Brain pericyte (primary cell): ENCODE results near the gene CEACAM16.
"Not testable (repeated sequence)": the region's sequence is repeated elsewhere in the genome, so short reads cannot be mapped to it uniquely, and the experiment has no call there.

Experiments
- DNase-seq: peaks from one replicate; pipeline ENCODE4 v3.0.0-alpha.2; 2012; ENCODE audit warnings: low read depth, low spot score

Gene CEACAM16

DNA sequence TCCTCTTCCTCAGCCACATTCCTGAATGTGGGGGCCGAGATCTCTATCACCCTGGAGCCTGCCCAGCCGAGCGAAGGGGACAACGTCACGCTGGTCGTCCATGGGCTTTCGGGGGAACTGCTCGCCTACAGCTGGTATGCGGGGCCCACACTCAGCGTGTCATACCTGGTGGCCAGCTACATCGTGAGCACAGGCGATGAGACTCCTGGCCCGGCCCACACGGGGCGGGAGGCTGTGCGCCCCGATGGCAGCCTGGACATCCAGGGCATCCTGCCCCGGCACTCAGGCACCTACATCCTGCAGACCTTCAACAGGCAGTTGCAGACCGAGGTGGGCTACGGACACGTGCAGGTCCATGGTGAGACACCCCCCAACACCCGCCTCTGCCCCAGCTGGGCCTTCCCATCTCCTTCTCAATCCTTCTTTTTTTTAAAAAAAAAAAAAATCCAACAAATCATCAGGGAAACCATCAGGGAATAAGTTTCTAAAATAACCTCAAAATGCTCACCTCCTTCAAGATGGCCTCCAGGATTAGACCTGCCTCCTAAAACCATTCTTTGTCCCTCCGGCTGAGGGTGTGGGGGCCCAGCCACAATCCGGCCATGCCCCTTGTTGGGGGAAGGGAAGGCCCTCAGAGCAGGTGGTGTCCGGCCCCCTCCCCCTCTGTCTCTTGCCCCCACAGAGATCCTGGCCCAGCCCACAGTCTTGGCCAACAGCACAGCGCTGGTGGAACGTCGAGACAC lies 4.6 kb downstream of the CEACAM16 start:
- DNase-seq: no peak

DNA sequence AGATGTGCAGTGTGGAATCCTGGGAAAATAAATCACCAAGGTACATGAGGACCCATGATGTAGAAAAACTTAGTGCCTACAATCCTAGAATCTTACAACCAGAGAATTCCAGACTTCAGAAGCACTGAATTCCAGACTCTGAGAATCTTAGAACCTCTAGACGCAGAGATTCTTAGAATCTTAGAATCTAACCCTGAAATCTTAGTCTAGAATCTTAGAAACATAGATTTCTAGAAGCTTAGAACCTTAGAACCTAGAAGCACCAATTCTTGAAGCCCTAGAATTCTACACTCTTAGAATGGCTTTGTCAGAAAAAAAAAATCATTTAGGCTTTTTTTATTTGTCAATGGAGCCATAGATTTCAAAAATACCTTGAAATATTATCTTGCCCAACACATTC lies 6.0 kb downstream of the CEACAM16 start:
- no peak for DNase-seq

GRCh38 chr19:44705502-44706010 lies 6.6 kb downstream of the CEACAM16 start:
- DNase-seq: no peak

- DNase-seq: no peak
Measured at GRCh38 chr19:44706506-44707236, 7.7 kb downstream of the CEACAM16 start.

GRCh38 chr19:44707794-44708193 lies 8.8 kb downstream of the CEACAM16 start:
- DNase-seq: no peak

GRCh38 chr19:44708940-44709339 lies 10.0 kb downstream of the CEACAM16 start:
- no peak for DNase-seq

DNA sequence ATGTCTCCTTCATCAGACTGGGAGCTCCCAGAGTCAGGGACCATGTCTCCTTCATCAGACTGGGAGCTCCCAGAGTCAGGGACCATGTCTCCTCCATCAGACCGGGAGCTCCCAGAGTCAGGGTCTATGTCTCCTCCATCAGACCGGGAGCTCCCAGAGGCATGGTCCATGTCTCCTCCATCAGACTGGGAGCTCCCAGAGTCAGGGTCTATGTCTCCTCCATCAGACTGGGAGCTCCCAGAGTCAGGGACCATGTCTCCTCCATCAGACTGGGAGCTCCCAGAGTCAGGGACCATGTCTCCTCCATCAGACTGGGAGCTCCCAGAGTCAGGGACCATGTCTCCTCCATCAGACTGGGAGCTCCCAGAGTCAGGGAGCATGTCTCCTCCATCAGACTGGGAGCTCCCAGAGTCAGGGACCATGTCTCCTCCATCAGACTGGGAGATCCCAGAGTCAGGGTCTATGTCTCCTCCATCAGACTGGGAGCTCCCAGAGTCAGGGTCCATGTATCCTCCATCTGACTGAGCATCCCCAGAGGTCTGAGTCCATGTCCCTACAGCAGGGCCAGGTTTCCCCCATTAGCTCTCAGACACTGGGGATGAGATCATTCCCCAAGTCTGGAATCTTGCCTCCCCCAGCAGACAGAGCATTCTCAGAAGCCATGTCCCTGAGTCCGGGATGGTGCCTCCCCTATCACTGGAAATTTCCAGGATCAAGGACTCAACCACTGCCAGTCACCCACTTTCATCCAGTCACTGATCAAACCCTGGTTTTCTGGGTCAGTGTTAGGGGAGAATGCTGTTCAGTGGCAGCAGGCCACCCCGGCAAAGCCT lies 10.7 kb downstream of the CEACAM16 start:
- not testable (repeated sequence) for DNase-seq

- DNase-seq: no peak
Measured at GRCh38 chr19:44710483-44710882, 11.5 kb downstream of the CEACAM16 start.

DNA sequence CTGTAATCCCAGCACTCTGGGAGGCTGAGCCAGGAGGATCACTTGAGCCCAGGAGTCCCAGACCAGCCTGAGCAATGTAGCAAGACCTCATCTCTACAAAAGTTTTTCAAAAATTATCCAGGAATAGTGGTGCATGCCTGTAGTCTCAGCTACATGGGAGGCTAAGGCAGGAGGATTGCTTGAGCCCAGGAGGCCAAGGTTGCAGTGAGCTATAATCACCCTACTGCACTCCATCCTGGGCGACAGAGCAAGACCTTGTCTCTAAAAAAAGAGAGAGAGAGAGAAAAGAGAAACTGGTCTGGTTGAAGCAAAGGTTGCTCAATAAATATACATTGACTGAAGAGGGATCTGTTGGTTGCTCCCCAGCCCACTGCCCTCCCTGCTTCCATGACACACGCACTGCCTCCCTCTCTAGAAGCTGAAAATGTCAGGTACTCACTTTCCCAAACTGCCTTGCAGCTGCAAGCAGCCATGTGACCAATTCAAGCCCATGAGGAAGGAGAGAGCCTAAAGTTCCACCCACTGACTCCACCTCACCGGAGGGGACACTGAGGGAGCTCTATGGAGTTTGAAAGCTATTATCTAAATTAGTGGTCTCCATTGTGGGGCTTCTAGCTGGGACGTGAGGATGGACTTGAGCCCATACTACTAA lies 14.0 kb downstream of the CEACAM16 start:
- no peak for DNase-seq

DNA sequence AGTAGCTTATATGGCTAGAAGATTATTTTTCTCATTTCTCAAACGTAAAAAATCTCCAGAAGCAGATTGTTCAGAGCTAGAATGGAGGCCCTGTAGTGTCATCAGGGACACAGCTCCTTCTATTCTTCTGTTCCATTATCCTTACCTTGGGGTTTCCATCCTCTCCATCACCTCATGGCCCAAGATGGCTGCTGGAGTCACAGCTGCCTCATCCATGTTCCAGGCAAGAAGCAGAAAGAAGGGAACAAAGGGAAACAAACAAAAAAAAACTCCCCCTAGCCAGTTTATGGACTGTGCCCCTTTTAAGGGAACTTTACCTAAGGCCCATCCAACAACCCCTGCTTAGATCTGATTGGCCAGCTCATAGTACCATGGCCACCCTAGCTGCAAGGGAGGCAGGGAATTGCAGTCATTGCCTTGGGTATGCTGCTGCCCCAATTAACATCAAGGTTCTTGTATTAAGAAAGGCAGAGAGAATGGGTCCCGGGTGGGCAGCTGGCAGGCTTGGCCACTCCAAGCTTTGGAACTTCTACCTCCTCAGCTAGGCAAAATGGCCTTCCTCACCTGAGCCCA lies 15.7 kb downstream of the CEACAM16 start:
- no peak for DNase-seq

GRCh38 chr19:44717603-44718002 lies 18.7 kb downstream of the CEACAM16 start:
- no peak for DNase-seq

GRCh38 chr19:44718441-44719261 lies 19.7 kb downstream of the CEACAM16 start:
- DNase-seq: no peak

DNA sequence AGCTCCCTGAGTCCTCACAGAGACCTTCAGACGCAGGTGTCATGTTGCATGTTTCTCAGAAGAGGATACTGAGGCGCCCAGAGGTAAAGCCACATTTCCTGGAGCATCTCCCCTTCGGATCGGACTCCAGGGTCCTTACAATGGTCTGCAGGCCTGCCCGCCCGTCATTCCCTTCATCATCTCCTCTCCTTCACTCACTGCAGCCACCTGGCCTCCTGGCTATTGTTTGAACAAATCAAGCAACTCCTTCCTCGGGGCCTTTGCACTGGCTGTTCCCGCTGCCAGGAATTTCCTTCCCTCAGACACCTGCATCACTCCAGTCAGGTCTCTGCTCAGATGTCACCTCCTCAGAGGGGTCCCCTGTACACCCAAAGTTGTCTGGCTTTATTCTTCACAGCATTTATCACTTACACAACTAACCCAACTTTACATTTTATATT lies 20.3 kb downstream of the CEACAM16 start:
- no peak for DNase-seq

DNA sequence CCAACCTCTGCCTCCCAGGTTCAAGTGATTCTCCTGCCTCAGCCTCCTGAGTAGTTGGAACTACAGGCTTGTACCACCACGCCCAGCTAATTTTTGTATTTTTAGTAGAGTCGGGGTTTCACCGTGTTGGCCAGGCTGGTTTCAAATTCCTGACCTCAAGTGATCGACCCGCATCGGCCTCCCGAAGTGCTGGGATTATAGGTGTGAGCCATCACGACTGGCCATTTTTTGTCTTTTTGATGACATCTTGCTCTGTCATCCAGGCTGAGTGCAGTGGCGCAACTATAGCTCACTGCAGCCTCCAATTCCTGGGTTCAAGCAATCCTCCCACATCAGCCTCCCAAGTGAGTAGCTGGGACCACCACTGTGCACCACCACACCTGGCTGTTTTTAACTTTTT lies 21.4 kb downstream of the CEACAM16 start:
- DNase-seq: not testable (repeated sequence)

- DNase-seq: no peak
Measured at GRCh38 chr19:44720945-44721344, 22.0 kb downstream of the CEACAM16 start.

GRCh38 chr19:44721369-44721768 lies 22.4 kb downstream of the CEACAM16 start:
- not testable (repeated sequence) for DNase-seq

DNA sequence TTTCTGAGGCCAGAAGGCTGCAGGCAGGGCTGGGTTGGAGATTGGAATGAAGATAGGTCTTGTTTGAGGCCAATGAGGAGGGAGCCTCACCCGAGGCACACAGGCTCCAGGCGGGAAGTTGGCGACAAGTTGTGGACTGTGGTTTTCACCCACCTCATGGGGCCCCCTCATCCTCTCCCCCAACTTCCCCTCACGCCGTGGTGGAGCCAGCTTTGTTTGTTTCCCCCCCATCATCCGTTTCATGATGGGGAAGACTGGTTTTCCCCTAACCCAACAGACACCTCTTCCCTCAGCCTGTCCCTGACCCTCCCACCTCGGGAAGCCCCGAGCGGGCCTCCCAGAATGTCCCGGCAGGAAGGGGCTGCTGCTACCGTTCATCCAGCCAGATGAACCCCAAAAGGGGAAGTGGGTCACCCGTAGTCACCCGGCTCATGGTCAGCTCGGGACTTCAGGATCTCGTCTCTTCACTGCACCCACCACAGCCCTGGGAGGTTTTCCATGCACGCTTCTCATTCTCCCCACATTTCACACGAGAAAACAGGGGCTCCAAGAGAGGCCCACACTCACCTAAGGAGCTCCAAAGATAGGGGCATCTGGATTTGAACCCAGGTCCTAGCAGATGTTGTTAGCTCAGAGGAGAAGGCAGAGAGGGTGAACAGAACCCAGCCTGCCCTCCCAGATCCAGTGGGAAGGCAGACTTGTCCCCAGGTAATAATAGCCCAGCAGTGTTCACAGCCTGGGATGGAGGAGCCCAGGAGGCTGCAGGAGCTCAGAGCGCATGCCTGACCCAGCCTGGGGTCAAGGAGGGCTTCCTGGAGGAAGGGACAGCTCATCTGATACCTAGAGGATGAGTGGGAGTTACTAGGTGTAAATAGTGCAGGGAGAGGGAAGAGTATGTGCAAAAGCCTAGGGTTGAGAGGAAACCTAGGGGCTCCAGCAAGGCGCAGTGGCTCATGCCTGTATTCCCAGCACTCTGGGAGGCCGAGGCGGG lies 23.5 kb downstream of the CEACAM16 start:
- DNase-seq: no peak

DNA sequence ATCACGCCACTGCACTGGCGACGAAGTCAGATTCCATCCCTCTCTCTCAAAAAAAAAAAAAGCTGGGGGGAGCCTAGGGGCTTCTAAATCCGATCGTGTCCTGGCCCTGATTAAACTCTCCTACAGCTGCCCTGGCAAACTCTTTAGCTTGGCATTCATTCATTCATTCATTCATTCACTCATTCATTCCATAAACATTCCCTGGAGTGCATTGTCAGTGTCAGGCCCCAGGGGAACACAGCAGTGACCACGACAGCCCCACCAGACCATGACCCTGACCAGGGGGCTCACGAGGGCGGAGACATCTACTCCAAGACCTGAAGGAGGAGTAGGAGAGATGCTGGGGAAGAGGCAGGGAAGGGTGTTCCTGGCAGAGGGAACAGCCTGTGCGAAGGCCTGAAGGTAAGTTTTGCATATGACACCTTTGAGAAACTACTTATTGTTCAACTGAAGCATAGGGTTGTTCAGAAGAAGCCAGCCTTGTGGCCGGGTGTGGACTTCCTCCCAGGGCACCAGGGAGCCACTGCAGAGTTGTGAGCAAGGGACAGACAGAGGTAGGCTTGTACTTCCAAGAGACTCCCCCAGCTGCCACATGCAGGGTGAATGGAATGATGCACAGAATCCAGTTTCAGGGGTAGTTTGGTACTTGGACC lies 24.5 kb downstream of the CEACAM16 start:
- DNase-seq: no peak

- peak; percentile 43 for DNase-seq
Measured at GRCh38 chr19:44723952-44724319, 25.0 kb downstream of the CEACAM16 start.
